Measurements from ENCODE around the gene HNRNPA3.
"Not testable (repeated sequence)": the region's sequence is repeated elsewhere in the genome, so short reads cannot be mapped to it uniquely, and the experiment has no call there.

HNRNPA3 gene

DNA sequence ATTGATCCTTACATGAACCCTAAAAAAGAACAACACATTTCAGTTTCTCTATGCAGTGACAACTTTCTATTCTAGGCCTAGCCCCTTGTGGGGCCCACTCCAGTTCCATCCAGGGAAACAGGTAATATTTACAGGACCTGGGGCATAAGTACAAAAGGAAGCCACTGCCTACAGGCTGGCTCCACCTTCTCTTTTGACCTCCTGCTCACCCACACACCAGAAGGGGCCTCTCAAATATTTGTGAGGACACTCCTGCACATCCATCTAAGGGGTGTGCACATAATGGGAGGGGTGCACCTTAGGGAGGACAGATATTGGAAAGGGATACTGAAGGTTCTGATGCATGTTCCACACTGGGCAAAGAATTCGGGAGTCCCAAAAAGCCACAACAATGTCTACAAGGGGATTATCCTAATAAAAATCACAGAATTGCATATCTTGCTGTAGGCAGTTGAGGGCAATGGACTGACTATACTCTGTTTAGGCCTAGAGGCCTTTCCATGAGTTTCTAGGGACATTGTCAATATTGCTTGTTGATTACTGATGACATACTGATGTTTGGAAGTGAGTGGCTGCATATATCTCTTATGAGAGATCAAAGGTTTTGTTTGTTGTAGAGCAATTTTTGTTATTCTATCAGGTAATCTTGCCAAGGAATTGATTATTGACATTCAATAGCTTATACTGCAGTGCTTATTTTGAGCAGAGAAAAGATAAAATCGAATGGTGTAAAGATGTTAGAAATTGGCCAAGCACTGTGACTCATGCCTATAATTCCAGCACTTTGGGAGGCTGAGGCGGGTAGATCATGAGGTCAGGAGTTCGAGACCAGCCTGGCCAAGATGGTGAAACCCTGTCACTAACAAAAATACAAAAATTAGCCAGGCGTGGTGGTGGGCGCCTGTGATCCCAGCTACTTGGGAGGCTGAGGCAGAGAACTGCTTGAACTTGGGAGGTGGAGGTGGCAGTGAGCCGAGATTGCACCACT is 23.8 kb upstream of the HNRNPA3 start:
- DNase-seq, result no peak

DNA sequence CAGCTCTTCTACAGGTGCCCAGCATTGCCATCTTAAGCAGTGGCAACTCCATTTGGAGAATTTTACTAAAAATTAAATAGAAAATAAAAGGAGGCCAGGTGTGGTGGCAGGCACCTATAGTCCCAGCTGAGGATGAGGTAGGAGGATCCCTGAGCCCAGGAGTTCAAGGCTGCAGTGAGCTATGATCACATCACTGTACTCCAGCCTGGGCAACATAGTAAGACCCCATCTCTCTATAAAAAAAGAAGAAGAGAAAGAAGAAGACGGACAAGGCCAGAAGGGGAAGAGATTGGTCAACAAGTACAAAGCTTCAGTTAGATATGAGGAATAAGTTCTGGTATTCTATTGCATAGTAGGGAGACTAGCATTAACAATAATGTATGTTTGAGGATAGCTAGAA is 21.7 kb upstream of the HNRNPA3 start:
- DNase-seq, result no peak

DNA sequence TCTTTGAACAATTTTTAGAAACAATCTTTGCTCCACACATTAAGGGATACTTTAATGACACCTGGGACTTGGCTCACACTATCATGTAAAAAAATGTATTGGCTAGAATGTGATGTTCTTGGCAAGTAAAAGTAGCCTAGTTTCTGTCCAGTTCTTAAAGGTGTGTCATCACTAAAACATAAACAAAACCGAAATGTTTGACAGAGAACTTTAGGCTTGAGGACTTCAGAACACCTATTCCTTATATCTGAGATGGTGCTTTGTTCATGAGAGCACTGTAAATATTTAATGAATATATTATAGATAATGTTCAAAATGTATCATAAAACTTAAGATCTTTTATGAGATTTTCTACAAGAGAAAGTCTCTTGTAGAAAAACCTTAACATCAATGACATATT is 19.8 kb upstream of the HNRNPA3 start:
- no peak for DNase-seq

DNA sequence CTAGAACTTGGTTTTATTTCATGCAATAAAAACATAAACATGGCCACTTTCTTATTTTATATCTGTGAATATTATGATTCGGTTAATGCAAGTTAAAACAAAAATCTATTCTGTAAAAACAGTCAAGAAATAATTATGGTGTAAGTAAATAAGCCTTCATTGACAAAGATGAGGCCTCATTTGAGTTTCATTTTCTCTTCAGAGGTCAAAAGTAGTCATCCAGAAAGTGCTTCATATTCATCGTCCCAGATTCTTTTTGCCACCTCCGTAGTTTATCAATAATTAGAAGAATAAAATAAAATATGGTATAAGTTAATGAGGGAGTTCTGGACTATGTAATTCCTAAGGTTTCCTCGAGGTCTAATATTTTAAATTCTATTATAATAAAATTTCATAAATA is 19.4 kb upstream of the HNRNPA3 start:
- no peak for DNase-seq

DNA sequence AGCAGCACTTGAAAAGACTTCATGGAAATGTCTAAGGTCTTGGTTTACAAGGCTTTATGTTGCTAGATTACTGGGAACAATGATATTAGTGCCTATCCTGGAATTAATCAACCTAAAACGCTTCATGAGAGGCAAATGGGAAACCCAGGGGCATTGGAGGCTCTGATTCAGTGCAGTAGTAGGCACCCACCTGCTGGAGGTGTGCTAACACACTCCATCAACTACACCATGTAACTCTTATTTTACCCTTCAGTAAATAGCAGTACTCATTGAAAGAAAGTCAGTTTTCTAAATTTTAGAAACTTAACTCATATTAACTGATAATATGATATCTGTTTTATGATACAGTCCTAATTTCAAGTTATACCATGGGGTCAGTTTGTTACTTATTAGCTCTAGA is 17.4 kb upstream of the HNRNPA3 start:
- no peak for DNase-seq

DNA sequence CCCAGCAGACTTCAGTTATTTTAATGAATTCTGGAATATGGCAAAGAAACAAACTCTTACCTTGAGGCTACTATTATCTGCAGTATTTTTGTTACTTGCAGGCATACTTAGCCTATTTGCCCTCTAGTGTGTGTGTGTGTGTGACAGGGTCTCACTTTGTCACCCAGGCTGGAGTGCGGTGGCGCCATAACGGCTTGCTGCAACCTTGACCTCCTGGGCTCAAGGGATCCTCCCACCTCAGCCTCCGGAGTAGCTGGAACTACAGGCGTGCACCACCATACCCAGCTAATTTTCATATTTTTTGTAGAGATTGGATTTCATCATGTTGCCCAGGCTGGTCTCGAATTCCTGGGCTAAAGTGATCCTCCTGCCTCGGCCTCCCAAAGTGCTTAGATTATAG is 12.2 kb upstream of the HNRNPA3 start:
- DNase-seq, result not testable (repeated sequence)

DNA sequence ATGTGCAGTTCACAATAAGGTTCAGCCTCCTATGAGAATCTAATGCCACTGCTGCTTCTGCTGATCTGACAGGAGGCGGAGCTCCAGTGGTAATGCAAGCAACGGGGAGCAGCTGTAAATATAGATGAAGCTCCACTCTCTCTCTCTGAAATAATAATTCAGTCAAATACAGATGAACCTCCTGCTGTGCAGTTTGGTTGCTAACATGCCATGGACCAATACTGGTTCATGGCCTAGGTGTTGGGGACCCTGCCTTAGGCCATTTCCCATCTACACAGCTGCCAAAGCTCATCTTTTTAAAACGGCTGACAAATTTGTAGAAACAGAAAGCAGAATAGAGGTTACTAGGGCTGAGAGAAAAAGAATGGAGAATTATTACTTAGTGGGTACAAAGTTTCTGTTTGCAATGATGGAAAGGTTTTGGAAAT is 10.7 kb upstream of the HNRNPA3 start:
- DNase-seq, result no peak

DNA sequence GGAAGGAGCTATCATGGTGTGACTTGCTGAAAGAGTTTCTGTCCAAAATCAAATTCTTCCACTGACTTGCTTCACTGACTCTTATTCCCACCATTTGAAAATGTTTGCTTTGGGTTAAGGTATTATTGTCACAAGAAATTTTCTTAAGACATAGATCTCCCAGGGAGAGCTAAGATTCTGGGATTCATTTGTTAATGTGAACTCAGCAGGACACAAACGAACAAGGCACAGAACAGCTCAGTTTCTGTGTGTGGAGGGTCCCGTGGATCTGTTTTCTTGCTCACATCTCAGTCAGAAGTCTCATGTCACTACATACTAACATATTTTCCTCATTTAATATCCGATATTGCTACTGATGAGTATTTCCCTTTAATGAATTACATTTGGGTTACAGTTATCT is 8.2 kb upstream of the HNRNPA3 start:
- DNase-seq, result no peak

DNA sequence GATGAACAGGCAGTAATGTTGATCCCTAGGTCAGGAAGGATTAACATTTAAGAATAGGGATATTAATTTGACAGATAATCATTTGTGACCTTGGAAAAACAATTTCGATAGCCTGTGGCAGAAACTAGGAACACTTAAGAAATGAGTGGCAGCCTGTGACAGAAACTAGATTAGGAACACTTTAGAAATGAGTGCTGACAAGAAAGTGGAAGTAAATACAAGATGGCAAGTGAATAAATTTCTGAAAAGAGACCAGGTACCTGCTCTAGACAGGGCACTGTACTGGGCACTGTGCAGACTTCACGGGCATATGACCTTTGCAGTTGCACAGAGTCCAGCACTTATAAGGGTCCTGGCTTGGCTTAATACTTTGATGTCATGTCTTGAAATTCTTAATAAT is 5.5 kb upstream of the HNRNPA3 start:
- no peak for DNase-seq

DNA sequence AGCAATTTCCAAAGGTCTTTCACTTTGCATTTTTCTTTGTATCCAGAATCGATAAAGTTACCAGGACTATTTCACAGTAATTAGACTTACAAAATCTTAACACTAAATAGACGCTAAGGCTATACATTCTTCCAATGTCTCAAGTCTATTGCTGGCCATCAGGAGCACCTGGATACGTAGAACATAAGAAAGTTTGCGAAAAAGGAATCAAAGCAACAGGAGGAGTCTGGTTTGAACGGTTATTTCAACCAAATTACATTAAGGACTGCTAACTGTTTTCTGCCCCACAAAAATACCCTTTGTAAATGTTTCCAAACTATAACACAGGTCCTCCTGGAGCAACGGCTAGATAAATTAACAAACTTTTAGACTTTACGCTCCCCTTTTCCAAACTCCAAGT is 1.4 kb upstream of the HNRNPA3 start:
- no peak for DNase-seq

DNA sequence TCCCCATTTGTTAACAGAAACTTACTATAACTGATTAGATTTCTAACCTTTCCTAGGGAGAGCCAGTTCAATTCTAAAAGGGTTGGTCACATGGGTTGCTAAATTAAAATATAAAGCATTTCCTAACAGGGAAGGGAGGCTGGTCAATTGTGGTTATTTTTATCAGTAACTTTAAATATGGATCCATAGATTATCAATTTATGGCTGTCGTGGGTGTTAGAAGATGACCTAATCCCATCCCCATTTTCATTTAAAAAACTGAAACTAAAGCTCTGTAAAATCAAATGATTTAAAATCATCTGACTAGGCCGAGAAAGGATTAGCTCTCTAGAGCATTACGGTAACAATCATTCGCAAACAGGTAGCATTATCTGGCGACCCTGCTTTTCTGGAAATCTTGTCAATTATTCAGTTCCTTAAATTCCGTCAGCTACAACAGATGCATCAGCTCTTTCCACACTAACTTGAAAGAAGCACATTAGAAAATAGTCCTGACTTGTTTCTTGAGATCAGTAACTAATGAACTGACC is 953 bp upstream of the HNRNPA3 start:
- DNase-seq, result no peak

DNA sequence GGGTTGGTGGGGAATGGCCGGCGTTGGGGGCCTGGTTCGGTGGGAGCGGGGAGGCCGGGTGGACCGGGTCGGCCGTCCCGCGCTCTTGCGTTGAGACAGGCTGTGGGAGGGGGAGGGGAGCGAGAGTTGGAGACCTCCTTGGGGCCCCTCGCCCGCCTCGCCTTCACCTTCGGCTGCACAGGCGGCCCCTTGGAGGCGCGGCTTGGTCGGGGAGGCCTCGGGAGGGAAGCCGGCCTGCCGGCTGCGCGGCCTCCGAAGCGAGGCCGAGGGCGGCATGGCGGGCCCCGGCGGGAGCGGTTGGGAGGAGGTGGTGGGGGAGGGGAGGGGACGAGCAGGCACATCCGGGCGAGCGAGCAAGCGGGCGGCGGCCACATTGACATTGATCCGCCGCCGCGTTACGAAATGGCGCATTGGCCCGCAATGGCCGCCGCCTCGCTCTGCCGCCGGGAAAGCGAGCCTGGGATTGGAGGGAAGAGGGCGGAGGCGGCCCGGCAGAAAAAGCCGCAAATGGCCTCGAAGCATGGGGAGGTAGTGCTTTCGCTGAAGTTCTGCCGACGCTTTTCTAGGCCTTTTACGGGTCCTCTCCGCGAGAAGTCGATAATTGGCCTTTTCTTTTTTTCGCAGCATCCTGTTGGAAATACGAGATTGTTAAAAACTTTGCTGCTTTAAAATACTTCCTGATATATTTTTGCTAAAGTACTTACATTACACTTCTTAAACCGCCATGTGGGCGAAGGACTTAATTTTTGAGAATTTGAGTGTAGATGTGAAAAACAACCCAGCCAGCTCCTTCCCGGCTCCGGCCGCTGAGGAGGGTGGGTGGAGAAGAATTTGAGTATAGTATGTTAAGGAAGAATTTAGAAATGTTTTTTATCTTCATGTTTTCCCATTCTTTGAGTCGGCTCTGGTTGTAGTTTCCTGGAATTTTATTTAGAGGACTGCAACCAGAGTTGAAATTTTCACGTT is 580 bp downstream of the HNRNPA3 start:
- peak; percentile 93 for DNase-seq

DNA sequence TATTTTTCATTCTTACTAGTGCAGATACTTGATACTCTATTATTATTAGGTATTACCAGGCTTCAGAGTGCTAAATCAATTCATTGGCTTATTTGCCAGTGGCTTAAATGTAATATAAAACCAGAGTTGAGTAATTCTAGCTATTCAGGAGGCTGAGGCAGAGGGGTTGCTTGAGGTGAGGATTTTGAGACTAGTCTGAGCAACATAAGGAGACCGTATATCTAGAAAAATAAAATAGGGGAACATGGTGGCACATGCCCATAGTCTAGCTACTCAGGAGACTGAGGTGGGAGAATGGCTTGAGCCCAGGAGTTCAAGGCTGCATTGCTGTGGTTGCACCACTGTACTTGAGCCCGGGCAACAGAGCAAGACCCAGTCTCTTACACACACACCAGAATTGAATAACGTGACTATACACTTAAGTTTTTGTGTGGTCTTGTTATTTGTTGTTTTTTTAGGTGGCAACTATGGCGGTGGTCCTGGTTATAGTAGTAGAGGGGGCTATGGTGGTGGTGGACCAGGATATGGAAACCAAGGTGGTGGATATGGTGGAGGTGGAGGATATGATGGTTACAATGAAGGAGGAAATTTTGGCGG is 4.8 kb downstream of the HNRNPA3 start:
- no peak for DNase-seq

DNA sequence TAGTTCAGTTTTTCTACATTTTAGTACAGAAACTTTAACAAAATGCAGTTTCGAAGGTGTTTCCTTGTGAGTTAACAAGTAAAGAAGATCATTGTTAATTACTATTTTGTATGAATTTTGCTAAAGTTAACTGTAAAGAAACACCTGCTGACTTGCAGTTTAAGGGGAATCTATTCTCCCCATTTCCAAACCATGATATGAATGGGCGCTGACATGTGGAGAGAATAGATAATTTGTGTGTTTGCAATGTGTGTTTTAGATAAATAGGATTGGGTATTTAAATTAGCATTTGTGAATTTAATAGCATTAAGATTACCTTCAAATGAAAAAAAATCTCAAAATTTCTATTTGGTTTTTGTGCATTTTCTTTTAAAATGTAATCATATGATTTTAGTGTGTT is 7.2 kb downstream of the HNRNPA3 start:
- DNase-seq, result not testable (repeated sequence)

DNA sequence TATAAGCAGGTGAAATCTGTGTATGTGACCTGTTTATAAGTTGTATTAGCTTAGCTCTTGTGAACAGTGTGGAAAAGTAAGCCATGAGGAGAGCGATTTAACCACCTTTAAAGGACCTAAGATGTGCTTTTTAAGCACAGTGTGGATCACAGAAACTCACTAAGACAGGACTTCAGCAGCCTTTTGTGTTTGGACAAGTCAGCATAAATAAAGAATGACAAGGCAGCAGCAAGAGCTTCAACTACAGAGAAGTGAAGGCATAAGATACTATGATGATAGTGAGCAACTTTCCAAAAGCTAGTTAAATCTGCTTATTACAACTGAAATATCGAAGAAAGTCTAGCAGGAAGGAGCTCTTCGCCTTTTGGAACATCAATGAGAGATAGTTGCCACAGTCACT is 8.9 kb downstream of the HNRNPA3 start:
- no peak for DNase-seq

DNA sequence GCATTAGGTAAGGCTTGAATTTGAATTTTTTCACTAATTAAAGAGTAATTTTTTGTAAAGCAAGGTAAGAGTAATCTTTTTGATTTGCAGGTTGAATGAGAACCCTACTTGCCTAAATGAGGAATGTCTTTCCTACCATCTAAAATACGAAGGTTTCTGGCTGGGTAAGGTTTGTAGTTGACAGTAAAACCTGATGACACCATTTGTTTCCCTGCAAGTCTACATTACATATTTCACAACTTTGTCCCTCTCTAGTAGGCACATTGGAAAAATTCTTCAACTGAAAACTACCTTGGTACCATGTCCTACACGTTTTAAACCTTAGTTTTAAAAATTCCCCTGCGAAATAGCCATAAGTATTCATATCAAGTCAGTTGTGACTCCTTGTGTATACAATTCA is 9.4 kb downstream of the HNRNPA3 start:
- DNase-seq, result no peak

DNA sequence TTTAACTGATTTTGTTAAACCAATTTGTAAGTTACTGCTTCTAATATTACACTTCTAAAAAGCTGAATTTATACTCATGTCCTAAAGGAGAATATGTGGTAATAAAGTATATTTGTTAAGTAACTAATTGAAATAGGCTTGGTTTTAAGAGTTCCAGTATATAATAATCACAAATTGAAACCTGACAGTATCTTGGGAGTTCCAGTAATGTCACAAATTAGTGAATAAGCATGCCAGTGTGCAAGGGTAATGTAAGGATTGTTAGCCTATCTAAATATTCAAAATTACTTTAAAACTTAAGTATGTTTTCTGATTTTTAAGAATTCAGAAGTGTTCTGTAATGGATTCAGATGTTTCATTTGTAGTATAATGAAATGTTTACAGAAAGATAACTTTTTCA is 10.8 kb downstream of the HNRNPA3 start:
- not testable (repeated sequence) for DNase-seq

DNA sequence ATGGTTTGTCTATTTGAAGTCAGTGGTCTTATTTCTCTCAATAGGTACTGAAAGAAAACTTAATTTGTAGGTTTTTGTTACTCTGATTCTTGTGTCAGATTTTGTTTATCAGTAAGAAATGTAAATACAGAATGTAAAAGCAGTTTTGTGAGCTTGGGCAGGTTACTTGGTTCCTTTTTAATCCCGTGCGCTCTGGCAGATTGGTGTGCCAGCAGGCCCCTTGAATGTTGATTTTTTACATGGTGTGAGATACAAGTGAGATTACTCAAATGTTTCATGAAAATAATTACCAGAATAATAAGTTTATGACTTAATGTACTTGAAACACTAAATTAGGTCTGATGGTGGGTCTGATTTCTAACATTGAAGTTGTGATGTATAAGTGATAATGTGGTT is 13.4 kb downstream of the HNRNPA3 start:
- no peak for DNase-seq

DNA sequence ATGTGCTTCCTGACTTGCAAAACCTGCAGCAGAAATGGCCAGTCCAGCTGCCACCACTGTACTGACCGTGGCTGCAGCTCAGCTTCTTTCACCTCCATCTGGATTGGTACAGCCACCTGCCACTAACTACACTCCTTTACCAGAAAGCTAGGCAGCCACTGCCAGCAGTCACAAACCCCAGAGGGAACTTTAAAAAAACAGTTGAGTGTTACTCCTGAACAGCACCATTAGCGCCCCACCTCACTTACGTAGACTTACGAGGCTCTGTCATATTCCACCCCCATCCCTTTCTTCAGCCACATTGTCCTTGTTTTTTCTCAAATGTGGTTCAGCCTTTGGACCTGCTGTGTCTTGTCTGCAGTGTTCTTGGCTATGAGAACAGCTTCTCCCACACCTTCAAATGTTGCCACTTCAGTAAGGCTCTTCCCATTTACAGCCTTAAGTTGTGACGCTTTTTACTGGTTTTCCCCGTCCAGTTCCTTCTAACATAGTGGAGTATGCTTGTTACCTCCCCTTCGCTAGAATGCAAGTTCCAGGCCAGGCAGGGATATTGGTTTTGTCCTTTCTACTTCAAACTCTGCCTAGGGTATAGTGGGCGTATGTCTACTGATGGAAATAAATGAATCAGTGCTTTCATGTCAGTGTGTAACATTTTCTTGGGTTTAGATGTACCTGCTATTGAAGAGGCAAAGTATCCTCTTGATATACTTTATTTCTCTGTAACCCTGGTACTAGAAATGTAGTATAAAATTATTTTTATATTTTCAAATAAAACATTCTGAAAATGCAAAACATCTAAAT is 17.0 kb downstream of the HNRNPA3 start:
- DNase-seq, result no peak

DNA sequence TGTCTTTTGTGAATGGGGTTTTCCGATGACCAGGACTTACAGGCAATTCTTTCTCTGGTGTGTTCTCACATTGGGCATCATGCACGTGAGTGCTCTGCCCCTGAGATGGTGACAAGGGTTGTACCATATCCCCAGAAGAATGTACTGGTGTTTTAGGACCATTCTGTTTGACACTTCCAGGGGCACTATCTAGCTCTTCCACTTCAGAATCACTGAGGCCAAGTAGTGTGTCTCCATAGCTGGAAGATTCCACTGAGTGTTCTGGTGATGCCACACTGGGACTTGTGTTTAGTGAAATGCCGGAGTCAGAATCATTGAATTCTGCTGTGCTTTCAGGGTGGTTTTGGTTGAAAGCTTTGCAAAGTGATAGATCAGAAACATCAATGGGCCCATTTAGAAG is 18.7 kb downstream of the HNRNPA3 start:
- DNase-seq, result no peak

DNA sequence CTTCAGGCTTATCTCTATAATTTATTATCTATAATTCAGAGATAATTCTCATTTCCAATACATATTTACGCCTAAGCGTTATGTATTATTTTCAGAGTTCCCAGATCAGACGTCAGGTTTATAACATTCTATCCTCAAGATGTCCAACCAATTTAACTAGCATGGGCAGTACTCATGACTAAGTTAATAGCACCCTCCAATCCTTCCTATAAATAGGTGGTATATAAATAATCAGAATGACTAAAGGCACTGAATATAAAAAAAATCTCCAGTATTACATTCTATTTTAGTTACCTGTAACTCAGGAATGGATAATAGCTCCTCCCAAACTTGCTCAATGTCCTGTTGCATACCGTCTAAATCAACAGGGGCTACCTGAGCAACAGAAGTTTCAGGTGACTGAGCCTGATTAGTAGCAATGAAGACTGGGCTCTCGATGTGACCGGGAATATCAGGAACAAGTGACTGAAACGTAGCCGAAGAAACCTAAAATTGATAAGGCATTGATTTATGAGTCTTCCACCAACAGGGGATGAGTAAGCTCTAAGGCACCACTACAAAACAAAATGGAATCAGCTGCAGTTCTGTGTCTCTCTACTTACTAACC is 19.6 kb downstream of the HNRNPA3 start:
- DNase-seq, result no peak

DNA sequence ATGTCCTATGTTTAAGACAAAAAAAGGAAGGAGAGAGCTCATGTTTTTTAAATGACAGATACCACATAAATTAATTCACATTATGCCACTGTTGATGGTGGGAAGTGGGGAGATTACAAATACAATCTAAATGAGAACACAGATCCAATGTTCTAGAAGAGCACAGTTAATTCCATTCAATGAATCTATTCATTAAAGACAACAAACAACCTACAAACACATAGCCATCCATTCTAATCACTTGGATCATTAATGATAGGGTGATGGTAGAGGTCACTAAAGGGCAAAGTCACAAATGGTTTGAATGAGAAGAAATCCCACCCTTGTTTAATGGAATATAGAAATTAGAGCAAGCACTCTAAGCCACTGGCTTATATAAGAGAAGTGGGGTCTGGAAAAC is 21.7 kb downstream of the HNRNPA3 start:
- DNase-seq, result no peak

All from CD4-positive, alpha-beta T cell treated with Interleukin-21 for 1 hour (primary cell).